NK-92 treated with Interleukin-12 subunit alpha and Interleukin-12 subunit beta, amount 100 ng/mL, for 24 hours (cell line): Measurements from ENCODE around the gene ADGRL3.

ENCODE experiments used
- DNase-seq: peaks from one replicate; lab custom pipeline; 2025; lab: John Stamatoyannopoulos, UW

Gene ADGRL3

DNA sequence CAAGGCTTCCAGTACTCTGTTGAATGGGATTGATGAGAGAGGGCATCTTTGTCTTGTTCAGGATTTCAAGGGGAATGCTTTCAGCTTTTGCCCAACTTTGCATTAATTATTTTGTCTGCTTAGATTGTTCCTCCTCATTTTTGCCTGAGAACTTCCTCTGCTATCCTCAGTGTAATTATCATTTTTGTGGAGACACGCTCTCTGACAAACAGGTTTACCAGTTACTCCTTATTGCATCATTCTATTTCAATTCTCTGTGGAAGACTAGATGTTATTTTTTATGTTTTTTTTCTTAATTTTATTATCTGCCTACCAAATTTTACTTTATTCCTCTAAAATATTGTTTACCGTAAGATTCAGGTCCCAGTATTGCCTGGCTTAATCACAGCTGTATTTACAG lies 349.2 kb downstream of the ADGRL3 start:
- DNase-seq = no peak

DNA sequence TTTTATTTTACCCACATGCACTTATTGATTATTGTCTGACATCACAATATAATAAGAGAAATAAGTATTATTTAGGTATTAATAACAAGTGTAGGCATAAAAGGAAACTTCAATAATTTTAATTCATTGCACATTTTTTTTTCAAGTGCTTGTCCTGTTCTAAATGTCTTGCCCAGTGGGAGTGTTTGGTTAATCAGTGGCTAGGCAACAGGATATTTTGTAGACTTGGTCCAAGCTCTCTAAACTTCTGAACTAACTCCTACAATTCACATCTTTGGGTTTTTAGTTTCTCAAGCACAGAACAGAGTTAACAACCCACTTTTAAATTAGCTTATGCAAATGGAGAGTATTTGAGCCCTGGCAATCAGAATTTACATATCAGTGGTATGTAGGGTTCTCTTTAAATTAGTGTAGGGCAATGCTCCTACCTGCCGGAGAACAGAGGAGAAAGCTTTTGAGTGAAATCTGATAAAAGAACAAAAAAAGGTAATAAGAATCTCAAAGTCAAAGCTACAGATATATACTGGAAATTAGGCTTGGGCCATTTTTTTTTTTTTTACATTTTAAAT lies 353.5 kb downstream of the ADGRL3 start:
- no peak for DNase-seq

DNA sequence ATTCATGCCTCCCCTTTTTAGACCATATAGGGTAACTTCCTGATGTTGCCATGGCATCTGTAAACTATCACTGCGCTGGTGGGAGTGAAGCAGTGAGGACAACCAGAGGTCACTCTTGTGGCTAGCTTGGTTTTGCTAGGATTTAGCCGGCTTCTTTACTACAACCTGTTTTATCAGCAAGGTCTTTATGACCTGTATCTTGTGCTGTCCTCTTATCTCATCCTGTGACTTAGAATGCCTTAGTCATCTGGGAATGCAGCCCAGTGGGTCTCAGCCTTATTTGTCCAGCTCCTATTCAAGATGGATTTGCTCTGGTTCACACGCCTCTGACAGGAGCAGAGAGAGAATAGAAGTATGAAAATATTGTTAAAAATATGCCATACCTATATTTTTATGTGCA lies 355.7 kb downstream of the ADGRL3 start:
- DNase-seq = no peak

DNA sequence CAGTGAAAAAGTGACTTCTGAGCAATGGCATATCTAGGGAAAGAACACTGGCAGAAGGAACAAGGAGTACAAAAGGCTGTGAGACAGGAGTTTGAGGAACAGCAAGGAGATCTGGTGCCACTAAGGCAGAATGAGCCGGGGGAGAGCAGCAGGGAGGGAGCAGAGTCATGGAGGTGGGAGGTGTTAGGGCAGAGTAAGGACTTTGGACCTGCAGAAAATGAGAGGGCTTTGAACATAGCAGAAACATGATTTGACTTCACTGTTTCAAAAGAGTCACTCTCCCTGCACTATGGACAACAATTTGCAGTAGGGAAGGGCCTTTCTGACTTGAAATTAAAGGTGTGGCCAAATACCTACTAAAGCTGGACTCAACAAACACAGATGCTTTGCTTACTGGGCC lies 356.2 kb downstream of the ADGRL3 start:
- no peak for DNase-seq

DNA sequence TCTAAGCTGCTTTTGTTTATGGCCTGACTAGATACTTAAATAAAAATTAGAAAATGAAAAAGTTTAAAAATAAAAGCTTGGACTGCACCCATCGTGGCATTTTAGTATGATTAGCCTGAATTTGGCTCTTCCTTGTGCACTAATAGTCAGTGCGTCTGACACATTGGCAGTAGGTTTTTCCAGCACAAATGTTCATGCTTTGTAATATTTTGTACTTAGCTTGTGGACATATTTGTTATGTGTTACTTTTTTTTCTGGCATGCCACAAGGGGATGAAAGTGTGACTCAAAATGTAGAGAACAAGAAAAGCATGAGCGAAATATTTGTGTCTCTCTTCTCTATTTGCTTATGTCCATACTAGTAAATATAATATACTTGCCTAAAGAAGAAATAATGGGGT lies 359.3 kb downstream of the ADGRL3 start:
- DNase-seq = no peak

DNA sequence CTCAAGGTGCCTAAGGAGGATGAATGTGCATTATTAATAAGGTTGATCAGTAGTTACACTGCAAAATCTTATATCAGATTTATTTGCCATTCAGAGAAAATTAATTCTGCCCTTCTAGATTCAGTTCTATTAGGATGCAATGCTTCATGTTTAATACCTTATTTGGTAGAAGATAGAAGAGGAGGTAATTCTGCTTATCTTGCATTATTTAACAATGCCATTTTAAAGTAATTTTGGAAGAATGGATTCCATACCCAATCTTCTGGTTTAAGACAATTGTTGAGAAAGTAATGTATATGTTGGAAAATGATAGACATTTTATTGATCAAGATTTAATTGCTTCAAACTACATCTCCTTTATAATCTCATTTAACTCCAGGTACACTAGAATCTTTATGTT lies 360.9 kb downstream of the ADGRL3 start:
- DNase-seq = no peak

DNA sequence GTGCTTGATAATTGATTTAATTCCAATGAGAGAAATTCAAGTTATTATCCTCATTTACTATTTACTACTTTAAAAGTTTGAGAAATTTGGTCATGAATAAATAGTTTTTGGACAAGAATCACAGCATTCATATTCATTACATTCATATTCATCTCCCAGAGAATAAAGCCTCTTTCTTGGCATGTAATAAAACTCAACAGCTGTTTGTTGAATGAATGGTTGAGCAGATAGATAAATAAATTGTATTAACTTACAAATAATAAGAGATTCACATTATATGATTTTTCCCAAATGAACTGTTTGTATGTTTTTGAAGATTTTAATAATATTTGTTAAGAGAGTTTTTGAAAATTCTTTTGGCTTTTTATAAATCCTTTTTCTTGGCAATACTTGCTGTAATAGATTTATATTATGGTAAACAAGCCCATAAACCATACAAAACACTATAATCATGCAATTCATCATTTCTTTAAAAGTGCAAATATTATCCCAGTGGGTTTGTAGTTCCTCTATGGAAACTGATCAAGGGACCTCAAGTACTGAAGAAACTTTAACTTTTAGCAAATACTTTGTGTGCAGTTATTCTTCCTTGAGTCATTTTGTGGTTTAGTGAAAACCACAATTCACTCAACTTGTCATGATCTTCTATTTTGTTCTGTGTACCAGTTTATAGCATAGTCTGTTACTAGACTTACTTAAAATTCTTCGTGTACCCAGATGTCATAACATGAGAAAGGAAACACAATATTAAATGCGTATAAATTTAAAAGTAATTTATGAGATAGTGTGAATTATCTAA lies 371.8 kb downstream of the ADGRL3 start:
- DNase-seq = no peak

DNA sequence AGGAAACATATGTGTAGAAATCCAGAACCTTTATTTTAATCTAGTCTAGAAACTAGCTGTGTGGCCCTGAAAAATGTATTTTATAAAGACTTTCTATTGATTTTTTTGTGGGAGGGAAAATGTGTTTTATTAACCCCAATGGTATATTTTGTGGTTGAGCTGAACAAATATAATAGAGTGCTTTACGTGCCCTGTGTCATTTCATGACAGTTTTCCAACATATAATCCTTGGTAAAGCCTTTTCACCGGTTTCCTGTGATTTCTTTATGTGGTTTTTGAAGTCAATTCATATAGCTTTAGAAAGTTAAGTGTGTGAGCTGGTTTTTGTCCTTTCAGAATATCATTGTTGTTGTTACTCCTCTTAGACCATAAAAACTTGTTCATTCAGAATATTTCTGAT lies 375.7 kb downstream of the ADGRL3 start:
- DNase-seq = no peak

DNA sequence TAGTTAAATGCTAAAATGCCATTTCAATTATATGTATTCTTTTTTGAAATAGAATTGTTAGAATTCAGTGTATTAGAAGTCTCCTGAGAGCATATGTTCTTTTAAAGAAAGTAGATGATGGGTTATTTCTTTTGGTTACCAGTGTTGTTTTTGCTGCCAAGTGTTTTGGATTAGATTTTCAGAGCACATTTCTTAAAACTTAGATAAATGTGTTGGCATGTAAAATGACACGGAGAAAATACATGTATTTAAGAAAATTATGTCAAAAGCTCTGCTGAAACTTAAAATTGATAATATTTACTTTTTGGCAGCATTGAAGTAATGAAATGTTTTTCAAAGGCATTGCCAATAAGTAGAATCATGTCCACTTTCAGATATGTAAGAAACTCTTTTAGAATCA lies 379.7 kb downstream of the ADGRL3 start:
- DNase-seq = no peak

DNA sequence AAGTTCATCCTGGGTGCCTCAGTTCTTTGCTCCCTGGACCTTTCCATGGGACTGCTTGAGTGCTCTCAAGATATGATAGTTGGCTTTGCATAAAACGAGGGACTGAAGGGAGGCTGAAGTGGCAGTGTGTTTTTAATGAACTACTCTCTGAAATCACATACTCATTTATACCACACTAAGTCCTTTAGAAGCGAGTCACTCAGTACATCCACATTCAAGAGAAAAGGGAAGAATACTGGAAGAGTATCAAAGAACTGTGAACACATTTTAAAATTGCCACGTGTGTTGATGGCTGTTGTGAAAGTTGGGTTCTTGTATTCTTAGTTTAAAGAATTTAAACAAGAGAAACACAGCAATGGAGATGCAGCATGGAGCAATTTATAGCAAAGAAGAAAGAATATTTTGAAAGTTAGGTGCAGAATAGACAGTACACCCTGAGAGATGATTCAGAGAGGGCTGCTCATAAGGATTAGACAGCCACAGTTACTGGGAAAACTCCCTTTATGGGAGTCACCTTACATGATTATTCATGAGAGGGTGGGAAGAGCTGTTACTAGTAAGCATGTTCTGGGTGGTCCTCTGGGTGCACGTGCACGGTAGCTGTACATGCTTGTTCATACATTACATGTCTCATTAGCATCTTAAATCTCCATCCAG lies 380.7 kb downstream of the ADGRL3 start:
- DNase-seq = no peak

DNA sequence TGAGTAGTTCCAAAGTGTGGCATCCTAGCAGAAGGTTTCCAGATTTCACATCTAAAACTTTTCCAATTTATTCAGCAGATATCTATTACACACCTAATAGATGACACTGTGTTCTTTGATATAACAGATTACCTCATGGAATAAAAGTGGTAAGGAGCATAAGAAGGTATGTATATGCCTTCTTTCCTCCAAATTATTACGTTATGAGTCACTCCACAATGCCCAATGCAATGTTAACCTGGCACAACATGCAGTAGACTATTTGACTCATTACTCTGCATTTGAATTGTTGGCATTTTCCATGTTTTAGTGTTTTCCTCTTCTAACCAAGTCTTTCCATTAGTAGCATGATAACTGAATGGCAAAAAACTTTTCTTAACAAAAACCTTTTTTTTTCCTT lies 383.6 kb downstream of the ADGRL3 start:
- DNase-seq = no peak

DNA sequence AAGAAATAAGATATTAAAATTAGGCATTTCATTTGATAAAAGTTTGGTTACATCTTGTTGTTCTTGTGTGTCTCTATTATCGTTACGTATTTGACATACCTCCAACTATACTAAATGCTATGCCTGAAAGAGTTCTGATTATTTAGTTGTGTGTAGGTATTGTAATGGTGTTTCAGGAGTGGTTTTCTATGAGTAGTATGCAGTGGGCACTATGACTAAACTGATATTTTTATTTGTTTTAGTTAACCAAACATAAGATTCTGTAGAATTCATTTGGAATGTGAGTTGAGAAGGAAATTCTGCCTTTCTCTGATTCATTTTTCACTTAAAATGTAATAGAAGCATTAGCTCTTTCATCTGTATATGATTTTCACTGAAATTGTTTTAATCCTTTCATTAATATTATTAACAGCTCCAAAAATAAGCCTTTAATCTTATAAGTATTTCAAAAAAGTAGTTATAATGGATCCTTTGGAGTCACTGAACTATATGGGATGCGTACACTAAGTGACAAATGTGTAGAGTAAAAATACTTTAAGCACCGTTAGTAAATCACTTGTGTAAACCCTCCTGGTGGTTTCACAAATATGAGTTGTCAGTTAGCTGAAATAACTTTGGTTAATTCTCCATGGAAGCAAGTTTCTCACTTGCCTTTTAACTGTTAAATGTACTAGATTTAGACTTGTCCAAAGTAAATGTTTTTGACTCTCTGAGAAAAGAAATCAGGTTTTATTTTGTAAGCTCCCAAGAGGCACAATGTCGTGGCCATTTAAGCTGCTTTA lies 388.7 kb downstream of the ADGRL3 start:
- no peak for DNase-seq

DNA sequence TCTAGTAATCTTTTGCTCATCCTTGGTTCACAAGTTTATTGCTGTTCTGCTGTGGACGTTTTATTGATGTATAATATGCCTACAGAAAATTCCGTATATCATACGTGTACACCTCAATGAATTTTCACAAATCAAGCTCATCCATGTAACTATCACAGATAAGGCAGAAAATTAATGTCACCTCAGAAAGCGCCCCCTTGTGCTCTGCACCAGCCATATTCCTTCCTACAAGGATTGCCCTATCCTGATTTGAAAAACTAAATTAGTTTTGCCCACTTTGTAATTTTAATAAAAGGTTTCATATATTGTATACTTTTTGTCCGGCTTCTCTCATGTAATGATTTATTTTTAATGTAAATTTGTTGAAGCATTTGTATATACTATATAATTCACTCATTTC lies 390.8 kb downstream of the ADGRL3 start:
- no peak for DNase-seq

DNA sequence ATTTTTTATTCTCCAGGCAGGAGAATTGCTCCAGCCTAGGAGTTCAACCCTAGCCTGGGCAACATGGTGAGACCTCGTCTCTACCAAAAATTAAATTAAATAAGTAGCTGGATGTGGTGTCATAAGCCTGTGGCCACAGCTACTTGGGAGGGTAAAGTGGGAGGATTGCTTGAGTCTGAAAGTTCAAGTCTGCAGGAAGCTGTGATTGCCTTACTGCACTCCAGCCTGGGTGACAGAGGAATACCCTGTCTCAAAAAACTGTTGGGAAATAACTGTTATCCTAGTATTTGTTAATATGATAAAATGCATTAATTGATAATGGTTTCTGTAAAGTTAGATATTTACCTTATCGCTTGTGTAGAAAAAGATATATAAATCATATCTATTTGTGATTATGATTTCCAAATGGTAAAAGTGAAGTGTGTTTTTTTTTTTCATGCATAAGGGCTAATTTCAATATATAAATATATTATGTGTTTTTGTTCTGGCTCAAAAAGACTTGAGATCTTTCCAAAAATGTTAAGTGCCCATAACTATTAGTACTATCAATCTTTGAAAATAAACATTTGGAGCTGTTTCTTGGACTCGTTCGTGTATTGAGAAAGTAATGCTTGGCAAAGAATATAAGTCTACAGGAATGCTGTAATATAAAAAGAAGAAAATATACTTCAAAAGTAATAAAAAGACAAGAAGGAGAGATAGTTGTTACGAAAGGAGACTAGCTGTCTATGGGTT lies 396.6 kb downstream of the ADGRL3 start:
- no peak for DNase-seq

DNA sequence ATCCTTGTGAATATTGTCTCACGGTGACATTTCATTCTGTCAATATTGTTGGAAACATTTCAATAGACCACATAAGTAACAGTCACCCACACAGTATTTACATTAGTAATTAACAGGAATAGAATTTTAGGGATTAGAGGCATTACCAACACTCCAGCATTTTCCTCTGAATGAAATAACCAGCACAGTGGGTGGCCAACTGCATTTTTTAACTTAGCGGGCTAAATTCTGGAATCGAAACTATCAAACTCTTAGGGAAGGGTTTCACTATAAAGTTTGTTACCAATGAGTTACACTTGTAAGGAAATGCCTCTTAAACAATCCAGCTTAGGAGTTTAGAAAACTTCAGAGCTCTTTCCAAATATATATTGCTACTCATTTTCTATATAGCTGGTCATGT lies 403.0 kb downstream of the ADGRL3 start:
- DNase-seq = no peak

DNA sequence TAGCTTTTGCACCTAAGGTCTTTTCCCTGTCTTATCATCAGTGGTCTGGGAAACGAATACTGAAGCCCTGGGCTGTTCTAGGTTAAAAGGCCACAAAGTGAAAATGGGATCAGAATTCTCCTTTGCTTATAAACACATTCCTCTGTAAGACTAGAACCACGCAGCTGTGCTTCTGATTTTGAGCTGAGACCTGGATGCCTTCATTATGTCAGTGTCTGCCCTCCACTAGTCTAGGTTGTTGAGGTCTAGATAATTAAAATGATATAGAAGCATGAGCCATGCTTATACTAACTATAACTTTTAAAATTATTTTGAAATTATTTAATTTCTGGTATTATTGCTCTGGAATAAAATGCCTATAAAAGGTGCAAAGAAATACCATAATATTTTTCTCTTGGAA lies 403.9 kb downstream of the ADGRL3 start:
- DNase-seq = no peak

DNA sequence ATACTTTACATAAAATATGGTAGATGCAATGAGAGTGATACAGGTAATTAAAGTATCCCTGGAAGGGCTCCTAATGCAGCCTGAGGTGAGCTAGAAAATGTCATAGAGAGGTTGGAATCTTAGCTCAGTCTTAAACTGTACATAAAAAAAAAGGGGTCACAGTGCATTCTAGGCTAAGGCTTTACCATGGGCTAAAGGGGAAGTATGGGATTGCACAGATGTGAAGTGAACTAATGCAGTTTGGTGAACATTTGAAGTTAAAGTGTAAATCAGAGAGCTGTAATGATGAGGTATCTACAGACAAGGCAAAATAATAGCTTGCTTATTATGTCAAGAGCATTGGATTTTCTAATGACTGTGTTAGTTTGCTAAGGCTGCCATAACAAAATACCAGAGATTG lies 405.9 kb downstream of the ADGRL3 start:
- DNase-seq = no peak

DNA sequence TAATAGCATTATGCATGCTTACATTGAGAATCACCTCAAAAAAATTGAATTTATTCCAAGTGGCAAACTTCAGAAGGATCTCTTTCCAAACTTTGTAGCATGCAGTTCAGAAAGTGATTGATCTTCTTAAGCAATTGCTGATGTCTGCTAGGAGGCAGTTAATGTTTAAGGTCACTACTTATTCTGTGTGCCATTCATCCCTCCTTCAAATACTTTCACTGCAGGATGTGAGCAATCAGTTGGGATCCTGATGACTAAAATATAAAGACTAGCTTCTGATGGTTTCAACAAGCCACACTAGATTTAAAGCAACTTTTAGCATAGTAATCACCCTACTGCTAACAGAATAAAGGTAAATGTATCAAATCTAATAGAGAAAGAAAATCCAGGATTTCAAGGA lies 414.1 kb downstream of the ADGRL3 start:
- no peak for DNase-seq

DNA sequence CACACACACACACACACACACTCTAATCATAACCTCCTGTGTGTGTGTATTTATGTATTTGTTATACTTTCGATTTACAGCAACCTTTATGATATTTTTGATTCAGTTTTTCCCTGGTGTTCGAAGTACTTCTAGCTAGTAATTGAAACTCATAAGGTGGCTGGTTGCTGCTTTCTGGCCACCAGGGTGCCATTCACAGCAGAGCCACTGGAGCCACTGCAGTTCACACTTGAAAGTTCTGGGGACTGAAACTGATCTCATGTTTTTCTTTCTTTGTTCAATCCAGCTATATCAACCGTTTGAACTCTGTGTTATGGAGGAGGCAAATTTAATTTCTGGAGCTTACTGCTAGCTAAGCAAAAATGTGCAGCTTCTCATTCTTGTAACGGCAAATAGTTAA lies 419.4 kb downstream of the ADGRL3 start:
- no peak for DNase-seq

DNA sequence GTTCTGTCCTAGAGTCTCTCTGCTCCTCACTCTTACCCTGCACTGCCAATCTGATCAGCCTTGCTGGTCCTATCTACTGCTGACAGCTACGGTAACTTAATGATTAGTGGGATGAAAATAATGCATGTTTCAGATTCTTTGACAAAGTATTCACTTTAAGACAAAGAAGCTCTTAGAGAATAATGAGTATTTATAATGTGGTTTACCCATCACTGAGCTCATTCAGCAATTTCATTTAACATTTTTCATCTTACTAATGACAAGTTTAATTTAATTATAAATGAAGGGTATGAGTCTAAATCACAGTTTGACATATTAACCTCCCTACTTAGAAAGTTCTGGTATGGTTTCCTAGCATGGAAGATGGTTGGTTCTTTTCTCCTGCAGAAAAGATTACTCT lies 428.2 kb downstream of the ADGRL3 start:
- DNase-seq = no peak

DNA sequence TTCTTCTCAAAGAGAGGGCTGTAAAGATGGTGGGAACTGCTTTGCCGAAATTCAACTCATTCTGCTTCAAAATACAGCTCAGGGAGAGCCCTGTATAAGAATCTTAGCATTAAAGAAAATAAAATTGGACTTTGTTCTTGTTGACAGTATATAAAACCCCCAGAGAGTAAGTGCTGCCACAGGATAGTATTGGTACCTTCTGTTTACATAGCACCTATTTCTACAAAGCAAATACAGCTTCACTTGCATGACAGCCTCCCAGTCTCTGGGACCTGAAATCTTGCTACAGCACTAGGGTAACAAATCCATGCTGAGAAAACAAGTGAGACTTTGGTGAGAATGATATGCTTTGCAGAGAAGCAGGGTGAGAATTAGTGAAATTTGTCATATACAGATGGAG lies 428.6 kb downstream of the ADGRL3 start:
- no peak for DNase-seq

DNA sequence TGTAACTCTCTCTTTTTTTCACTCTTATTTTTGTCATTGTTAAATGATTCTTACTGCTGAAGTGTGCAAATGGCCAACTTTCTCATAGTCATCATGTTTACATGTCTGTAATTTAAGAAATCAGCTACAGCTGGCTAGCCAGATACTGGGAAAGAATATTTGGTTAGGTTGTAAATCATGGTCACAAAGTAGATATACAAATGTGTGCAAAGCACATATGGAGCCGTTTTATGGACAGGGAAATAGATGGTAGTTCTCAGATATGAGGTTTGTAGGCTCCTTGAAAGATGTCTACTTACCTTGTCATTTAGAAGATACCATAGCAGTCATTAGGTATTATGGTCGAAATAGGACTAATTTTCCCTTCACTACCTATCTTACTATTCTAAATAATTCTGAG lies 430.4 kb downstream of the ADGRL3 start:
- DNase-seq = no peak
